Transverse colon (tissue), 3 donors: ENCODE data around the gene ICA1.

Experiments used
- CTCF ChIP-seq, 5 experiments: fragments of 200-600 bp in 3 of 5; fragments of 450-650 bp in 2 of 5; sonication (generic) in 3 of 5; IDR thresholded peaks; 1 replicate in 2 of 5; 2 replicates in 3 of 5; pipeline ENCODE4 v1.5.1; 2016 to 2017; ENCODE audit warnings: antibody characterized with exemption in 5 of 5, inconsistent platforms in 3 of 5, mild to moderate bottlenecking in 2 of 5, moderate library complexity in 1 of 5
- EP300 ChIP-seq: sonication (generic); formaldehyde crosslinking; IDR thresholded peaks from one replicate; pipeline ENCODE4 v1.6.1; 2017; ENCODE audit warnings: antibody characterized with exemption, low read depth
- POLR2A ChIP-seq: fragments of 450-650 bp; IDR thresholded peaks from one replicate; pipeline ENCODE4 v1.6.1; 2016; ENCODE audit warnings: antibody characterized with exemption, mild to moderate bottlenecking, moderate library complexity

GRCh38 chr7:8082762-8083161 is 179.2 kb downstream of the ICA1 start:
- TF ChIP-seq CTCF (IDR thresholded peaks at IDR 0.05) (no peak), EP300 (no peak), POLR2A (no peak)
